ENCODE data around the gene ITPKA. TPM values are rescaled to one million over a fixed set of nuclear protein-coding genes. Genes with fewer than 3 reads are reported as not detected.

The ITPKA gene
- total RNA-seq, 6 donors from 2014 or later, result 0.30 to 5.2 (median 0.95) TPM; not detected in 2

- Histone ChIP-seq H3K27ac (no peak overlapping the region), H3K4me1 (peaks cover 44 to 48% (median 46%) of the 10 kb centered on the region in 4 donors), H3K36me3 (no peaks in the 10 kb centered on the region), H3K9me3 (no peaks in the 10 kb centered on the region), H3K27me3 (peaks cover 0 to 44% (median 34%) of the 10 kb centered on the region in 4 donors), H3K4me3 (no peak overlapping the region)
- DNase-seq (no peak), ATAC-seq (ENCODE audit: low FRiP score in 2 of 2) (no peak)
- no peak for TF ChIP-seq EP300 (IDR thresholded peaks at IDR 0.05)
- TF ChIP-seq POLR2AphosphoS5 (IDR thresholded peaks at IDR 0.05), result no peak
- TF ChIP-seq POLR2A (IDR thresholded peaks at IDR 0.05), result no peak
- TF ChIP-seq CTCF (IDR thresholded peaks at IDR 0.05), result no peak
- WGBS, 2 donors, result 92 to 100% methylated on average over 2 of the region's 2 CpGs
Measured at GRCh38 chr15:41498657-41499056, 5.0 kb downstream of the ITPKA start.

- H3K4me1 ChIP-seq, result peaks cover 41 to 43% (median 42%) of the 10 kb centered on the region in 4 donors
- 93% methylated on average over 6 of the region's 6 CpGs for WGBS, 2 donors
- ATAC-seq (ENCODE audit: low FRiP score in 2 of 2) (no peak), DNase-seq (no peak)
- H3K36me3 ChIP-seq, result no peaks in the 10 kb centered on the region
- TF ChIP-seq CTCF (IDR thresholded peaks at IDR 0.05) (no peak), EP300 (IDR thresholded peaks at IDR 0.05) (no peak), POLR2AphosphoS5 (IDR thresholded peaks at IDR 0.05) (no peak), POLR2A (IDR thresholded peaks at IDR 0.05) (no peak)
- no peaks in the 10 kb centered on the region for H3K9me3 ChIP-seq
- no peak overlapping the region for H3K4me3 ChIP-seq
- no peak overlapping the region for H3K27ac ChIP-seq
- H3K27me3 ChIP-seq, result peaks cover 0 to 38% (median 32%) of the 10 kb centered on the region in 4 donors
Measured at GRCh38 chr15:41499109-41499851, 5.6 kb downstream of the ITPKA start.

GRCh38 chr15:41501191-41501917 lies 7.7 kb downstream of the ITPKA start:
- Histone ChIP-seq H3K27me3 (peaks cover 0 to 22% (median 14%) of the 10 kb centered on the region in 4 donors), H3K36me3 (no peaks in the 10 kb centered on the region), H3K4me1 (peaks cover 23 to 24% (median 24%) of the 10 kb centered on the region in 4 donors), H3K27ac (no peak overlapping the region), H3K4me3 (peak overlapping the region in 3 of 4 donors; percentile 18 to 36 (median 29)), H3K9me3 (no peaks in the 10 kb centered on the region)
- ATAC-seq (ENCODE audit: low FRiP score in 2 of 2), result peak in 1 of 2 donors; percentile 34
- peak in 1 of 2 donors; percentile 87 for DNase-seq
- 13 to 16% methylated on average over 20 to 33 of the region's 56 CpGs for WGBS, 2 donors
- TF ChIP-seq POLR2A (IDR thresholded peaks at IDR 0.05) (no peak), EP300 (IDR thresholded peaks at IDR 0.05) (no peak), POLR2AphosphoS5 (IDR thresholded peaks at IDR 0.05) (no peak), CTCF (IDR thresholded peaks at IDR 0.05) (no peak)

- peaks cover 23 to 24% (median 24%) of the 10 kb centered on the region in 4 donors for H3K4me1 ChIP-seq
- ATAC-seq (ENCODE audit: low FRiP score in 2 of 2) (peak in 1 of 2 donors; percentile 38), DNase-seq (peak in 1 of 2 donors; percentile 82)
- peak overlapping the region in 3 of 4 donors; percentile 18 to 36 (median 29) for H3K4me3 ChIP-seq
- TF ChIP-seq CTCF (IDR thresholded peaks at IDR 0.05), result no peak
- TF ChIP-seq EP300 (IDR thresholded peaks at IDR 0.05), result no peak
- TF ChIP-seq POLR2A (IDR thresholded peaks at IDR 0.05), result no peak
- TF ChIP-seq POLR2AphosphoS5 (IDR thresholded peaks at IDR 0.05), result no peak
- peaks cover 0 to 22% (median 14%) of the 10 kb centered on the region in 4 donors for H3K27me3 ChIP-seq
- no peaks in the 10 kb centered on the region for H3K36me3 ChIP-seq
- H3K27ac ChIP-seq, result no peak overlapping the region
- 7 to 10% methylated on average over 12 to 48 of the region's 64 CpGs for WGBS, 2 donors
- no peaks in the 10 kb centered on the region for H3K9me3 ChIP-seq
Measured at GRCh38 chr15:41501931-41502794, 8.5 kb downstream of the ITPKA start.

All from upper lobe of left lung (tissue), 6 donors.